ENCODE results near the gene KIRREL3. TPM values are rescaled to one million over a fixed set of nuclear protein-coding genes. Genes with fewer than 3 reads are reported as not detected.
A peak's percentile ranks its signal among the peaks of the same experiment; 100 is the strongest.

Gene KIRREL3
- total RNA-seq, 2 donors from 2014 or later, result 0.61 to 0.64 TPM

DNA sequence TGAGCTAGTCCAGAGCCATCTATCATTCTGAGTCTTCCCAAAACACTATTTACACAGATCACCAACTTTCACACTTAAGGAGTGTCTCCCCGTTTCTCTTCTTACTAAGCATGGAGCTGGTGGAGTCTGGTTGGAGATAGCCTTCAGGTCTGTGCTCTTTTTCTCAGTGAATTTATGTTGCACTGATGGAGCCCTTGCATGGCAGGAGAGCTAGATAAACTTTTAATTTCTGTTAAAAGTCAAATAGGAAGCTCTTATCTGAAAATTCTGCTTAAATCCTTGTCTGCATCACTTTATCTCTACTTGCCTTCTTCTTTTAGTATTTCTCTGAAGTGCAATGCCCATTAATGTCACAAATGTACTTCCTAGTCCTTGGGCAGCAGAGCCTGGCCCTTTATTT, 581.7 kb downstream of the KIRREL3 start:
- H3K36me3 ChIP-seq, result no peaks in the 10 kb centered on the region
- H3K4me1 ChIP-seq, result peaks cover 17% of the 10 kb centered on the region
- H3K4me3 ChIP-seq, result no peak overlapping the region
- TF ChIP-seq, protein P1, sequence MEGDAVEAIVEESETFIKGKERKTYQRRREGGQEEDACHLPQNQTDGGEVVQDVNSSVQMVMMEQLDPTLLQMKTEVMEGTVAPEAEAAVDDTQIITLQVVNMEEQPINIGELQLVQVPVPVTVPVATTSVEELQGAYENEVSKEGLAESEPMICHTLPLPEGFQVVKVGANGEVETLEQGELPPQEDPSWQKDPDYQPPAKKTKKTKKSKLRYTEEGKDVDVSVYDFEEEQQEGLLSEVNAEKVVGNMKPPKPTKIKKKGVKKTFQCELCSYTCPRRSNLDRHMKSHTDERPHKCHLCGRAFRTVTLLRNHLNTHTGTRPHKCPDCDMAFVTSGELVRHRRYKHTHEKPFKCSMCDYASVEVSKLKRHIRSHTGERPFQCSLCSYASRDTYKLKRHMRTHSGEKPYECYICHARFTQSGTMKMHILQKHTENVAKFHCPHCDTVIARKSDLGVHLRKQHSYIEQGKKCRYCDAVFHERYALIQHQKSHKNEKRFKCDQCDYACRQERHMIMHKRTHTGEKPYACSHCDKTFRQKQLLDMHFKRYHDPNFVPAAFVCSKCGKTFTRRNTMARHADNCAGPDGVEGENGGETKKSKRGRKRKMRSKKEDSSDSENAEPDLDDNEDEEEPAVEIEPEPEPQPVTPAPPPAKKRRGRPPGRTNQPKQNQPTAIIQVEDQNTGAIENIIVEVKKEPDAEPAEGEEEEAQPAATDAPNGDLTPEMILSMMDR (IDR thresholded peaks at IDR 0.05), result no peak
- intact Hi-C loops (cut with DNase I), result no loop called here
- no peaks in the 10 kb centered on the region for H3K27me3 ChIP-seq
- H3K9ac ChIP-seq (ENCODE audit: low read depth in 2 of 2, low read length in 2 of 2), result no peak overlapping the region
- DNase-seq, result no peak
- no peaks in the 10 kb centered on the region for H3K9me3 ChIP-seq
- H3K27ac ChIP-seq, result peak overlapping the region; percentile 23

- Histone ChIP-seq H3K36me3 (no peaks in the 10 kb centered on the region), H3K9me3 (no peaks in the 10 kb centered on the region), H3K4me3 (peak overlapping the region; percentile 49), H3K4me1 (peaks cover 9% of the 10 kb centered on the region), H3K9ac (ENCODE audit: low read depth in 2 of 2, low read length in 2 of 2) (peak overlapping the region in 1 of 2 donors; percentile 56), H3K27me3 (no peaks in the 10 kb centered on the region), H3K27ac (peak overlapping the region; percentile 68)
- TF ChIP-seq, protein P1 (IDR thresholded peaks at IDR 0.05), result no peak
- no peak for DNase-seq
- intact Hi-C loops (cut with DNase I), result no loop called here
Observed at GRCh38 chr11:126417091-126417862, 583.3 kb downstream of the KIRREL3 start.

GRCh38 chr11:126416542-126417090, 584.0 kb downstream of the KIRREL3 start:
- no peaks in the 10 kb centered on the region for H3K36me3 ChIP-seq
- peaks cover 7% of the 10 kb centered on the region for H3K4me1 ChIP-seq
- DNase-seq, result peak; percentile 94
- peak overlapping the region; percentile 49 for H3K4me3 ChIP-seq
- intact Hi-C loops (cut with DNase I), result no loop called here
- TF ChIP-seq, protein P1 (IDR thresholded peaks at IDR 0.05), result no peak
- H3K27ac ChIP-seq, result peak overlapping the region; percentile 68
- no peaks in the 10 kb centered on the region for H3K9me3 ChIP-seq
- peak overlapping the region; percentile 20 to 56 for H3K9ac ChIP-seq (ENCODE audit: low read depth in 2 of 2, low read length in 2 of 2)
- no peaks in the 10 kb centered on the region for H3K27me3 ChIP-seq

- Histone ChIP-seq H3K9ac (ENCODE audit: low read depth in 2 of 2, low read length in 2 of 2) (peak overlapping the region in 1 of 2 donors; percentile 56), H3K4me3 (no peak overlapping the region), H3K4me1 (no peaks in the 10 kb centered on the region), H3K36me3 (no peaks in the 10 kb centered on the region), H3K27me3 (no peaks in the 10 kb centered on the region), H3K27ac (peak overlapping the region; percentile 68), H3K9me3 (no peaks in the 10 kb centered on the region)
- DNase-seq, result peak; percentile 66
- intact Hi-C loops (cut with DNase I), result no loop called here
- TF ChIP-seq, protein P1 (IDR thresholded peaks at IDR 0.05), result no peak
Observed at GRCh38 chr11:126415669-126416420, 584.7 kb downstream of the KIRREL3 start.

DNA sequence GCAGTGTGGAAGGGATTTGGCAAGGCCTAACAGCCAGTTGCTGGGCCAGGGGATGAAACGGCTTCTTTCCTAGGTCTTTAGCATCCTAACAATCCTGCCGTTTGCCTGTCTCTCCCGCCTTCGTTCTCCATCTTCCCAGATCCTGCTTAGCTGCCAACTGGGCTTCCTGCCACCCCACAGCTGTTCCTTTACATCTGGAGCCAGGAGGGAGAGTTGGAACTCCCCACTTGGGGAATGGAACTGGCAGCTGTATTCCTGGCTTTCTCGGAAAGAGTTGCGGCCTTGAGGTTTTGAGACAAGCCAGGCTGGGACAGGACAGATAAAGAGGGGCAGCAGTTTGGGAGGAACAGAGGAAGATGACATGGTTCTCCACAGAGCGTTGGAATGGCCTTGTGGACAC, 585.4 kb downstream of the KIRREL3 start:
- peak overlapping the region in 1 of 2 donors; percentile 56 for H3K9ac ChIP-seq (ENCODE audit: low read depth in 2 of 2, low read length in 2 of 2)
- intact Hi-C loops (cut with DNase I), result no loop called here
- DNase-seq, result peak; percentile 77
- no peaks in the 10 kb centered on the region for H3K27me3 ChIP-seq
- H3K27ac ChIP-seq, result peak overlapping the region; percentile 68
- H3K9me3 ChIP-seq, result no peaks in the 10 kb centered on the region
- TF ChIP-seq, protein P1 (IDR thresholded peaks at IDR 0.05), result no peak
- peaks cover 3% of the 10 kb centered on the region for H3K4me1 ChIP-seq
- H3K36me3 ChIP-seq, result no peaks in the 10 kb centered on the region
- no peak overlapping the region for H3K4me3 ChIP-seq
